HG03097 (cell line): Measurements from ENCODE around the gene UBE2E1.
"Not testable (repeated sequence)": the region's sequence is repeated elsewhere in the genome, so short reads cannot be mapped to it uniquely, and the experiment has no call there.

Experiments
- ATAC-seq: cut with Tn5 transposase; IDR thresholded peaks from one replicate; pipeline ENCODE4 v1.9.1; 2021; ENCODE audit not compliant: unreplicated experiment, low FRiP score

UBE2E1 gene

GRCh38 chr3:23874359-23875112 lies 68.8 kb downstream of the UBE2E1 start:
- ATAC-seq = no peak

GRCh38 chr3:23875113-23875725 lies 69.5 kb downstream of the UBE2E1 start:
- ATAC-seq = no peak

GRCh38 chr3:23876923-23877322 lies 71.2 kb downstream of the UBE2E1 start:
- no peak for ATAC-seq

- ATAC-seq = no peak
Observed at GRCh38 chr3:23877329-23877980, 71.7 kb downstream of the UBE2E1 start.

- no peak for ATAC-seq
Observed at GRCh38 chr3:23879485-23879884, 73.7 kb downstream of the UBE2E1 start.

GRCh38 chr3:23880703-23881339 lies 75.1 kb downstream of the UBE2E1 start:
- ATAC-seq = no peak

- ATAC-seq = not testable (repeated sequence)
Observed at GRCh38 chr3:23881993-23882392, 76.2 kb downstream of the UBE2E1 start.

- ATAC-seq = no peak
Observed at GRCh38 chr3:23882487-23882918, 76.7 kb downstream of the UBE2E1 start.

- no peak for ATAC-seq
Observed at GRCh38 chr3:23884481-23884880, 78.7 kb downstream of the UBE2E1 start.

- ATAC-seq = no peak
Observed at GRCh38 chr3:23885210-23885609, 79.5 kb downstream of the UBE2E1 start.

GRCh38 chr3:23886311-23886710 lies 80.6 kb downstream of the UBE2E1 start:
- no peak for ATAC-seq

GRCh38 chr3:23888617-23889228 lies 83.0 kb downstream of the UBE2E1 start:
- ATAC-seq = no peak

- no peak for ATAC-seq
Observed at GRCh38 chr3:23889386-23889785, 83.6 kb downstream of the UBE2E1 start.

- no peak for ATAC-seq
Observed at GRCh38 chr3:23889950-23890349, 84.2 kb downstream of the UBE2E1 start.

- no peak for ATAC-seq
Observed at GRCh38 chr3:23894254-23895061, 88.7 kb downstream of the UBE2E1 start.

- no peak for ATAC-seq
Observed at GRCh38 chr3:23895181-23895580, 89.4 kb downstream of the UBE2E1 start.

- no peak for ATAC-seq
Observed at GRCh38 chr3:23900744-23901143, 95.0 kb downstream of the UBE2E1 start.

- ATAC-seq = no peak
Observed at GRCh38 chr3:23904545-23904944, 98.8 kb downstream of the UBE2E1 start.

GRCh38 chr3:23909341-23909740 lies 103.6 kb downstream of the UBE2E1 start:
- no peak for ATAC-seq

- ATAC-seq = no peak
Observed at GRCh38 chr3:23911397-23911796, 105.6 kb downstream of the UBE2E1 start.
